ENCODE results near the gene RHD. TPM values are rescaled to one million over a fixed set of nuclear protein-coding genes. Genes with fewer than 3 reads are reported as not detected.
"Not testable (repeated sequence)": the region's sequence is repeated elsewhere in the genome, so short reads cannot be mapped to it uniquely, and the experiment has no call there.

The RHD gene
- total RNA-seq, 1 experiment from 2014 or later: 1.3 TPM

- not testable (repeated sequence) for H3K18ac ChIP-seq (ENCODE audit: insufficient read length, low read depth, low read length); H2BK20ac ChIP-seq (ENCODE audit: low read depth, low read length, poor library complexity, severe bottlenecking); H3K9me3 ChIP-seq (ENCODE audit: control insufficient read depth, low read depth, low read length); H3T11ph ChIP-seq (ENCODE audit: low read length); H2BK5ac ChIP-seq (ENCODE audit: insufficient read length, low read length); H2AK5ac ChIP-seq (ENCODE audit: insufficient read length, low read length); H3K4me1 Mint-ChIP-seq; H3K9ac ChIP-seq (ENCODE audit: extremely low read depth, insufficient read length, low read length); H3K4me2 ChIP-seq (ENCODE audit: insufficient read depth, insufficient read length, low read length); H3K27ac ChIP-seq (ENCODE audit: insufficient read length, low read depth, low read length); H3K23ac ChIP-seq (ENCODE audit: insufficient read length, low read depth, low read length); H4K91ac ChIP-seq (ENCODE audit: insufficient read length, low read depth, low read length); DNase-seq; H3K27me3 Mint-ChIP-seq (ENCODE audit: low read depth); H3K56ac ChIP-seq (ENCODE audit: insufficient read length, low read depth, low read length); H3K79me1 ChIP-seq (ENCODE audit: insufficient read depth, low read depth, low read length, poor library complexity, severe bottlenecking); H4K20me1 ChIP-seq (ENCODE audit: control insufficient read depth, insufficient read depth, insufficient read length); H3K23me2 ChIP-seq (ENCODE audit: insufficient read length, low read depth, low read length, poor library complexity, severe bottlenecking); H2BK15ac ChIP-seq (ENCODE audit: low read depth, low read length); H3K14ac ChIP-seq (ENCODE audit: insufficient read depth, low read length); H3K27me3 ChIP-seq (ENCODE audit: insufficient read depth, low read length); H3K4ac ChIP-seq (ENCODE audit: low read depth, low read length); H2BK12ac ChIP-seq (ENCODE audit: insufficient read length, low read depth, low read length); H3K36me3 Mint-ChIP-seq (ENCODE audit: insufficient read depth in 1 of 3, low read depth in 3 of 3); H2BK120ac ChIP-seq (ENCODE audit: low read depth, low read length, poor library complexity, severe bottlenecking); H4K5ac ChIP-seq (ENCODE audit: insufficient read length, low read depth, low read length); H3K9me3 Mint-ChIP-seq; H3K4me1 ChIP-seq (ENCODE audit: insufficient read depth, low read length); H3K27ac Mint-ChIP-seq; H3K4me3 Mint-ChIP-seq; H4K8ac ChIP-seq (replicated peaks; ENCODE audit: insufficient read length, low read depth, low read length); H2AFZ ChIP-seq (ENCODE audit: low read length); H3K79me2 ChIP-seq (ENCODE audit: insufficient read depth, low read length)
- WGBS (ENCODE audit: extremely low coverage, insufficient read length, low lambda C conversion rate): no CpG with 5 or more reads among the region's 6 CpGs
- TF ChIP-seq CTCF (conservative IDR thresholded peaks at IDR 0.05): peak; percentile 28; the same call in 1 of the 3 replicates
These were observed 17.7 kb downstream of the RHD start for GRCh38 chr1:25290043-25290442.

GRCh38 chr1:25293426-25293825, 21.1 kb downstream of the RHD start:
- H3K27me3 Mint-ChIP-seq (ENCODE audit: low read depth); H3K36me3 Mint-ChIP-seq (ENCODE audit: insufficient read depth in 1 of 3, low read depth in 3 of 3); H3K4me3 Mint-ChIP-seq; H2BK15ac ChIP-seq (ENCODE audit: low read depth, low read length); H4K5ac ChIP-seq (ENCODE audit: insufficient read length, low read depth, low read length); H3K4me2 ChIP-seq (ENCODE audit: insufficient read depth, insufficient read length, low read length); H3K9me3 ChIP-seq (ENCODE audit: control insufficient read depth, low read depth, low read length); H3K23ac ChIP-seq (ENCODE audit: insufficient read length, low read depth, low read length); H3K4me1 ChIP-seq (ENCODE audit: insufficient read depth, low read length); H3K9me3 Mint-ChIP-seq; H2BK120ac ChIP-seq (ENCODE audit: low read depth, low read length, poor library complexity, severe bottlenecking); H3K79me1 ChIP-seq (ENCODE audit: insufficient read depth, low read depth, low read length, poor library complexity, severe bottlenecking); H3K4me1 Mint-ChIP-seq; H4K91ac ChIP-seq (ENCODE audit: insufficient read length, low read depth, low read length); H3T11ph ChIP-seq (ENCODE audit: low read length); H3K27ac ChIP-seq (ENCODE audit: insufficient read length, low read depth, low read length); DNase-seq; H2AK5ac ChIP-seq (ENCODE audit: insufficient read length, low read length); H3K4ac ChIP-seq (ENCODE audit: low read depth, low read length); H2BK5ac ChIP-seq (ENCODE audit: insufficient read length, low read length); H3K79me2 ChIP-seq (ENCODE audit: insufficient read depth, low read length); H3K23me2 ChIP-seq (ENCODE audit: insufficient read length, low read depth, low read length, poor library complexity, severe bottlenecking); H2AFZ ChIP-seq (ENCODE audit: low read length); H3K9ac ChIP-seq (ENCODE audit: extremely low read depth, insufficient read length, low read length); H3K56ac ChIP-seq (ENCODE audit: insufficient read length, low read depth, low read length); H2BK12ac ChIP-seq (ENCODE audit: insufficient read length, low read depth, low read length); H2BK20ac ChIP-seq (ENCODE audit: low read depth, low read length, poor library complexity, severe bottlenecking); H3K18ac ChIP-seq (ENCODE audit: insufficient read length, low read depth, low read length); H3K27ac Mint-ChIP-seq; H3K14ac ChIP-seq (ENCODE audit: insufficient read depth, low read length); H4K8ac ChIP-seq (replicated peaks; ENCODE audit: insufficient read length, low read depth, low read length); H3K27me3 ChIP-seq (ENCODE audit: insufficient read depth, low read length); H4K20me1 ChIP-seq (ENCODE audit: control insufficient read depth, insufficient read depth, insufficient read length): not testable (repeated sequence)
- no CpG with 5 or more reads among the region's 2 CpGs for WGBS (ENCODE audit: extremely low coverage, insufficient read length, low lambda C conversion rate)
